ENCODE measurements around the gene CYP4Z1.

DNA sequence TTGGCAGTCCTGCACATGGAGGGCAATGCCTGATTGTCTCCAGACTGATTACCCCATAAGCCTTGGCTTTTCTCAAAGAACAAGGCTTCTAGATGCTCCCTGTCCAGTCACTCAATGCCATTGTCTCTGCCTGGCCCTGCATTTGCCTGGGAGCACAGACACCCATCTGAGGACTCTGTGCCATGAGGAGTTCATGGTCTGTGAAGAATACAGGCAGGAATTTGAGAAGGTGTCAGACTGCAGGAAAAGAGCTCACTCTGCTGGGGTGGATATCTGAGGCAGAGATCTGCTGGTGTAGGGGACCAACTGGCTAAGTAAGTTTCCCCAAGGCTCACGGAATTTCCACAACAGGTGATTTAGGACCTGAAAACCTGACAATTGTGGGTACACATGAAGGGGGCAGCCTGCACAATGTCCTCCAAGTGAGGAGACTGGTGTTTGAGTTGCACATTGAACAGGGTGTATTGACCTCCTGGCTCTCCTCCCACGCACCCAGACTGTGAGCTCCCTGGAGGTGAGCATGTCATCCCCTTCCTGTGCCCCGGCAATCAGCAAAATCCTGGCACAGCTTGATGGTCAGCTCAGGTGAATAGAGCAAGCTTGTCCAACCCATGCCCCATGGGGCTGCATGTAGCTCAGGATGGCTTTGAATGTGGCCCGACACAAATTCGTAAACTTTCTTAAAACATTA lies 71.0 kb downstream of the CYP4Z1 start:
- TF ChIP-seq, protein P1, sequence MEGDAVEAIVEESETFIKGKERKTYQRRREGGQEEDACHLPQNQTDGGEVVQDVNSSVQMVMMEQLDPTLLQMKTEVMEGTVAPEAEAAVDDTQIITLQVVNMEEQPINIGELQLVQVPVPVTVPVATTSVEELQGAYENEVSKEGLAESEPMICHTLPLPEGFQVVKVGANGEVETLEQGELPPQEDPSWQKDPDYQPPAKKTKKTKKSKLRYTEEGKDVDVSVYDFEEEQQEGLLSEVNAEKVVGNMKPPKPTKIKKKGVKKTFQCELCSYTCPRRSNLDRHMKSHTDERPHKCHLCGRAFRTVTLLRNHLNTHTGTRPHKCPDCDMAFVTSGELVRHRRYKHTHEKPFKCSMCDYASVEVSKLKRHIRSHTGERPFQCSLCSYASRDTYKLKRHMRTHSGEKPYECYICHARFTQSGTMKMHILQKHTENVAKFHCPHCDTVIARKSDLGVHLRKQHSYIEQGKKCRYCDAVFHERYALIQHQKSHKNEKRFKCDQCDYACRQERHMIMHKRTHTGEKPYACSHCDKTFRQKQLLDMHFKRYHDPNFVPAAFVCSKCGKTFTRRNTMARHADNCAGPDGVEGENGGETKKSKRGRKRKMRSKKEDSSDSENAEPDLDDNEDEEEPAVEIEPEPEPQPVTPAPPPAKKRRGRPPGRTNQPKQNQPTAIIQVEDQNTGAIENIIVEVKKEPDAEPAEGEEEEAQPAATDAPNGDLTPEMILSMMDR (IDR thresholded peaks at IDR 0.05; ENCODE audit: borderline replicate concordance, extremely low read depth, low read length, poor library complexity, severe bottlenecking) = no peak
- TF ChIP-seq EZH2 (IDR thresholded peaks at IDR 0.05; ENCODE audit: borderline replicate concordance, low read depth, low read length, severe bottlenecking) = no peak

All from DND-41 (cell line).